Lower lobe of right lung (tissue), 2 donors: ENCODE measurements around the gene CKMT2. TPM values are rescaled to one million over a fixed set of nuclear protein-coding genes. Genes with fewer than 3 reads are reported as not detected.

Experiments
- ATAC-seq, 2 donors: fragments of 200-7000 bp; cut with Tn5 transposase; one replicate each; pipeline ENCODE4 v1.9.1; 2020 to 2022; ENCODE audit warnings: mild to moderate bottlenecking in 2 of 2, moderate library complexity in 2 of 2
- DNase-seq: peaks from one replicate; pipeline ENCODE4 v3.0.0-alpha.2; 2020
- H3K27ac ChIP-seq: fragments of 200-600 bp; one replicate; pipeline ENCODE4 v1.8.0; 2022
- H3K27me3 ChIP-seq: fragments of 200-600 bp; one replicate; pipeline ENCODE4 v1.8.0; 2022; ENCODE audit warnings: low read depth
- H3K36me3 ChIP-seq: fragments of 200-600 bp; one replicate; pipeline ENCODE4 v1.8.0; 2022; ENCODE audit warnings: mild to moderate bottlenecking
- H3K4me1 ChIP-seq: fragments of 200-600 bp; one replicate; pipeline ENCODE4 v1.8.0; 2022
- H3K4me3 ChIP-seq: fragments of 200-600 bp; one replicate; pipeline ENCODE4 v1.8.0; 2022; ENCODE audit warnings: mild to moderate bottlenecking
- H3K9me3 ChIP-seq: fragments of 200-600 bp; one replicate; pipeline ENCODE4 v1.8.0; 2022
- CTCF ChIP-seq: fragments of 200-600 bp; IDR thresholded peaks from one replicate; pipeline ENCODE4 v1.8.0; 2022; ENCODE audit warnings: antibody characterized with exemption, mild to moderate bottlenecking
- intact Hi-C: fragments of 100-400 bp; cut with DNase I; formaldehyde crosslinking; loops from one replicate; pipeline ENCODE4 v1.11.0; 2022
- total RNA-seq: library from RNA; stranded (reverse); fragmentation: NEBNext Ultra II Directional; extraction: Animal tissue kit (Norgen Biotek cat#: 25700); gene quantifications from one replicate; pipeline ENCODE4 v1.2.1, GENCODE V29; 2021
- donor health status: DM: no; HTN: yes; CAD: no; lungs with severe emphysema.

CKMT2 gene
- total RNA-seq, 1 donor from 2014 or later = 1.4 TPM

GRCh38 chr5:81202655-81203054 lies 30.5 kb upstream of the CKMT2 start:
- TF ChIP-seq CTCF = no peak
- no peak for DNase-seq
- no peaks in the 10 kb centered on the region for H3K36me3 ChIP-seq
- H3K27me3 ChIP-seq = no peaks in the 10 kb centered on the region
- no peaks in the 10 kb centered on the region for H3K4me1 ChIP-seq
- no peak overlapping the region for H3K4me3 ChIP-seq
- H3K27ac ChIP-seq = no peak overlapping the region
- intact Hi-C loops = no loop called here
- no peaks in the 10 kb centered on the region for H3K9me3 ChIP-seq
- no peak for ATAC-seq

GRCh38 chr5:81203729-81204128 lies 29.4 kb upstream of the CKMT2 start:
- intact Hi-C loops = no loop called here
- no peak overlapping the region for H3K4me3 ChIP-seq
- no peak for DNase-seq
- H3K36me3 ChIP-seq = no peaks in the 10 kb centered on the region
- H3K4me1 ChIP-seq = no peaks in the 10 kb centered on the region
- H3K27me3 ChIP-seq = no peaks in the 10 kb centered on the region
- no peaks in the 10 kb centered on the region for H3K9me3 ChIP-seq
- TF ChIP-seq CTCF = no peak
- no peak for ATAC-seq
- H3K27ac ChIP-seq = no peak overlapping the region

- no peaks in the 10 kb centered on the region for H3K36me3 ChIP-seq
- no peak for TF ChIP-seq CTCF
- intact Hi-C loops = no loop called here
- H3K4me3 ChIP-seq = no peak overlapping the region
- H3K27me3 ChIP-seq = no peaks in the 10 kb centered on the region
- no peak for ATAC-seq
- DNase-seq = no peak
- no peaks in the 10 kb centered on the region for H3K9me3 ChIP-seq
- H3K27ac ChIP-seq = no peak overlapping the region
- H3K4me1 ChIP-seq = no peaks in the 10 kb centered on the region
These were observed 28.9 kb upstream of the CKMT2 start for GRCh38 chr5:81204205-81204604.

GRCh38 chr5:81205058-81205457 lies 28.1 kb upstream of the CKMT2 start:
- no peak for ATAC-seq
- intact Hi-C loops = no loop called here
- Histone ChIP-seq H3K27ac (no peak overlapping the region), H3K4me3 (no peak overlapping the region), H3K9me3 (no peaks in the 10 kb centered on the region), H3K4me1 (no peaks in the 10 kb centered on the region), H3K36me3 (no peaks in the 10 kb centered on the region), H3K27me3 (no peaks in the 10 kb centered on the region)
- no peak for TF ChIP-seq CTCF
- no peak for DNase-seq

GRCh38 chr5:81207009-81207408 lies 26.1 kb upstream of the CKMT2 start:
- Histone ChIP-seq H3K4me3 (no peak overlapping the region), H3K27ac (no peak overlapping the region), H3K9me3 (no peaks in the 10 kb centered on the region), H3K36me3 (no peaks in the 10 kb centered on the region), H3K4me1 (no peaks in the 10 kb centered on the region), H3K27me3 (no peaks in the 10 kb centered on the region)
- DNase-seq (no peak), ATAC-seq (no peak)
- intact Hi-C loops = no loop called here
- TF ChIP-seq CTCF = no peak

- Histone ChIP-seq H3K36me3 (no peaks in the 10 kb centered on the region), H3K4me1 (no peaks in the 10 kb centered on the region), H3K27ac (no peak overlapping the region), H3K4me3 (no peak overlapping the region), H3K27me3 (no peaks in the 10 kb centered on the region), H3K9me3 (no peaks in the 10 kb centered on the region)
- ATAC-seq = no peak
- no peak for TF ChIP-seq CTCF
- no peak for DNase-seq
- intact Hi-C loops = no loop called here
These were observed 24.2 kb upstream of the CKMT2 start for GRCh38 chr5:81208904-81209303.
